ENCODE data around the gene ZFYVE28.

ZFYVE28 gene

GRCh38 chr4:2411786-2412510 lies 6.5 kb downstream of the ZFYVE28 start:
- DNase-seq (ENCODE audit: low read depth), result no peak

- no peak for DNase-seq (ENCODE audit: low read depth)
Observed at GRCh38 chr4:2409381-2409783, 9.1 kb downstream of the ZFYVE28 start.

- DNase-seq (ENCODE audit: low read depth), result no peak
Observed at GRCh38 chr4:2408976-2409375, 9.5 kb downstream of the ZFYVE28 start.

GRCh38 chr4:2408401-2408958 lies 10.0 kb downstream of the ZFYVE28 start:
- DNase-seq (ENCODE audit: low read depth), result no peak

GRCh38 chr4:2407991-2408342 lies 10.5 kb downstream of the ZFYVE28 start:
- no peak for DNase-seq (ENCODE audit: low read depth)

- no peak for DNase-seq (ENCODE audit: low read depth)
Observed at GRCh38 chr4:2406920-2407319, 11.5 kb downstream of the ZFYVE28 start.

- no peak for DNase-seq (ENCODE audit: low read depth)
Observed at GRCh38 chr4:2406406-2406805, 12.0 kb downstream of the ZFYVE28 start.

GRCh38 chr4:2402941-2403340 lies 15.5 kb downstream of the ZFYVE28 start:
- no peak for DNase-seq (ENCODE audit: low read depth)

- peak; percentile 39 for DNase-seq (ENCODE audit: low read depth)
Observed at GRCh38 chr4:2402048-2402842, 16.2 kb downstream of the ZFYVE28 start.

GRCh38 chr4:2401610-2401983 lies 16.8 kb downstream of the ZFYVE28 start:
- no peak for DNase-seq (ENCODE audit: low read depth)

GRCh38 chr4:2400841-2401609 lies 17.4 kb downstream of the ZFYVE28 start:
- DNase-seq (ENCODE audit: low read depth), result no peak

- DNase-seq (ENCODE audit: low read depth), result no peak
Observed at GRCh38 chr4:2399631-2400190, 18.7 kb downstream of the ZFYVE28 start.

GRCh38 chr4:2399216-2399615 lies 19.2 kb downstream of the ZFYVE28 start:
- DNase-seq (ENCODE audit: low read depth), result no peak

- DNase-seq (ENCODE audit: low read depth), result no peak
Observed at GRCh38 chr4:2397596-2398379, 20.7 kb downstream of the ZFYVE28 start.

- DNase-seq (ENCODE audit: low read depth), result no peak
Observed at GRCh38 chr4:2396781-2397368, 21.6 kb downstream of the ZFYVE28 start.

- DNase-seq (ENCODE audit: low read depth), result no peak
Observed at GRCh38 chr4:2395584-2395983, 22.9 kb downstream of the ZFYVE28 start.

GRCh38 chr4:2395038-2395437 lies 23.4 kb downstream of the ZFYVE28 start:
- DNase-seq (ENCODE audit: low read depth), result no peak

- DNase-seq (ENCODE audit: low read depth), result no peak
Observed at GRCh38 chr4:2394528-2394927, 23.9 kb downstream of the ZFYVE28 start.

- DNase-seq (ENCODE audit: low read depth), result no peak
Observed at GRCh38 chr4:2393353-2394270, 24.8 kb downstream of the ZFYVE28 start.
